Loucy (cell line): Measurements from ENCODE around the gene PTGDR.

ENCODE experiments used
- H2AFZ ChIP-seq: fragments of 200-600 bp; sonication (generic); 2 replicates; pipeline ENCODE4 v1.6.0; 2016; ENCODE audit warnings: antibody characterized with exemption, mild to moderate bottlenecking, low read length, moderate library complexity
- H3F3A ChIP-seq: fragments of 200-600 bp; 2 replicates; pipeline ENCODE4 v1.6.0; 2016; ENCODE audit warnings: antibody characterized with exemption, low read depth, mild to moderate bottlenecking
- H3K27me3 ChIP-seq: fragments of 200-600 bp; sonication (generic); 2 replicates; pipeline ENCODE4 v1.6.1; 2014; ENCODE audit warnings: low read length, mild to moderate bottlenecking; ENCODE audit not compliant: insufficient read depth, poor library complexity, severe bottlenecking
- H3K36me3 ChIP-seq: fragments of 200-600 bp; sonication (generic); 2 replicates; pipeline ENCODE4 v1.6.1; 2016; ENCODE audit warnings: low read length; ENCODE audit not compliant: insufficient read depth
- H3K4me1 ChIP-seq: fragments of 200-600 bp; sonication (generic); 2 replicates; pipeline ENCODE4 v1.5.1; 2014; ENCODE audit warnings: low read length, mild to moderate bottlenecking; ENCODE audit not compliant: insufficient read depth, poor library complexity, severe bottlenecking
- H3K4me2 ChIP-seq: fragments of 200-600 bp; sonication (generic); 2 replicates; pipeline ENCODE4 v1.6.0; 2014; ENCODE audit warnings: antibody characterized with exemption, low read length, low read depth, mild to moderate bottlenecking; ENCODE audit not compliant: poor library complexity, severe bottlenecking
- H3K4me3 ChIP-seq: fragments of 200-600 bp; sonication (generic); 2 replicates; pipeline ENCODE4 v1.5.1; 2014; ENCODE audit warnings: low read length, mild to moderate bottlenecking, mixed read lengths; ENCODE audit not compliant: poor library complexity, severe bottlenecking
- H3K79me2 ChIP-seq: fragments of 200-600 bp; sonication (generic); 2 replicates; pipeline ENCODE4 v1.6.1; 2014; ENCODE audit warnings: low read length; ENCODE audit not compliant: insufficient read depth
- H3K9ac ChIP-seq: fragments of 200-600 bp; sonication (generic); 2 replicates; pipeline ENCODE4 v1.6.0; 2014; ENCODE audit warnings: mild to moderate bottlenecking, low read depth, low read length, moderate library complexity; ENCODE audit not compliant: poor library complexity, severe bottlenecking
- H3K9me2 ChIP-seq: fragments of 200-600 bp; sonication (generic); replicated peaks from 2 replicates; pipeline ENCODE4 v1.6.1; 2016; ENCODE audit warnings: low read depth, low read length, mixed read lengths
- H3K9me3 ChIP-seq: fragments of 200-600 bp; sonication (generic); 2 replicates; pipeline ENCODE4 v1.6.1; 2014; ENCODE audit warnings: mild to moderate bottlenecking, antibody characterized with exemption, low read length, low read depth; ENCODE audit not compliant: insufficient read depth
- H4K20me1 ChIP-seq: fragments of 200-600 bp; sonication (generic); 2 replicates; pipeline ENCODE4 v1.6.0; 2014; ENCODE audit warnings: antibody characterized with exemption, low read length, mild to moderate bottlenecking; ENCODE audit not compliant: insufficient read depth, poor library complexity, severe bottlenecking
- CTCF ChIP-seq: fragments of 200-600 bp; sonication (generic); conservative IDR thresholded peaks from 2 replicates; pipeline ENCODE4 v1.5.1; 2014; ENCODE audit warnings: mild to moderate bottlenecking, antibody characterized with exemption, low read length
- EZH2phosphoT487 ChIP-seq: fragments of 200-600 bp; IDR thresholded peaks from 2 replicates; pipeline ENCODE4 v1.6.1; 2018; ENCODE audit warnings: antibody characterized with exemption, mild to moderate bottlenecking, moderate library complexity, borderline replicate concordance

The PTGDR gene

GRCh38 chr14:52318062-52318461 lies 50.6 kb downstream of the PTGDR start:
- Histone ChIP-seq H3K4me3 (peak overlapping the region; percentile 81), H3K27me3 (no peaks in the 10 kb centered on the region)

GRCh38 chr14:52318826-52319645 lies 51.5 kb downstream of the PTGDR start:
- H3K9me2 ChIP-seq, result no peaks in the 10 kb centered on the region
- no peaks in the 10 kb centered on the region for H3K36me3 ChIP-seq
- no peak for TF ChIP-seq CTCF
- TF ChIP-seq EZH2phosphoT487, result no peak
- H4K20me1 ChIP-seq, result no peaks in the 10 kb centered on the region
- H2AFZ ChIP-seq, result no peak overlapping the region
- peak overlapping the region; percentile 70 for H3K9ac ChIP-seq
- peak overlapping the region; percentile 81 for H3K4me3 ChIP-seq
- peaks cover 7% of the 10 kb centered on the region; the same call in 1 of the 2 replicates for H3K9me3 ChIP-seq
- H3K27me3 ChIP-seq, result no peaks in the 10 kb centered on the region
- peaks cover 50% of the 10 kb centered on the region for H3K4me1 ChIP-seq
- peak overlapping the region; percentile 89 for H3K4me2 ChIP-seq
- H3K79me2 ChIP-seq, result no peaks in the 10 kb centered on the region
- peaks cover 9% of the 10 kb centered on the region; the same call in 1 of the 2 replicates for H3F3A ChIP-seq

More at GRCh38 chr14:52318062-52318461, 50.6 kb downstream of the PTGDR start:
- Histone ChIP-seq H3K9me3 (peaks cover 7% of the 10 kb centered on the region; the same call in 1 of the 2 replicates), H3K9me2 (no peaks in the 10 kb centered on the region), H3K9ac (peak overlapping the region; percentile 70), H2AFZ (0 out of 2 replicates have a peak overlapping the region, but pooled peaks have one; percentile 25), H4K20me1 (no peaks in the 10 kb centered on the region), H3K4me1 (peaks cover 59% of the 10 kb centered on the region), H3K4me2 (peak overlapping the region; percentile 89), H3K79me2 (no peaks in the 10 kb centered on the region), H3F3A (peaks cover 9% of the 10 kb centered on the region; the same call in 1 of the 2 replicates), H3K36me3 (no peaks in the 10 kb centered on the region)
- TF ChIP-seq EZH2phosphoT487 (no peak), CTCF (no peak)

GRCh38 chr14:52319919-52320318 lies 52.4 kb downstream of the PTGDR start:
- no peak for TF ChIP-seq CTCF
- no peak for TF ChIP-seq EZH2phosphoT487
- Histone ChIP-seq H3K4me2 (peak overlapping the region; percentile 89), H3K27me3 (no peaks in the 10 kb centered on the region), H3K4me1 (peaks cover 50% of the 10 kb centered on the region), H3K9ac (no peak overlapping the region), H4K20me1 (no peaks in the 10 kb centered on the region), H3K9me2 (no peaks in the 10 kb centered on the region), H2AFZ (no peak overlapping the region), H3K4me3 (peak overlapping the region; percentile 81), H3K36me3 (no peaks in the 10 kb centered on the region), H3F3A (peaks cover 9% of the 10 kb centered on the region; the same call in 1 of the 2 replicates), H3K79me2 (no peaks in the 10 kb centered on the region), H3K9me3 (peaks cover 7% of the 10 kb centered on the region; the same call in 1 of the 2 replicates)
